ENCODE measurements around the gene KCNMA1.

DNA sequence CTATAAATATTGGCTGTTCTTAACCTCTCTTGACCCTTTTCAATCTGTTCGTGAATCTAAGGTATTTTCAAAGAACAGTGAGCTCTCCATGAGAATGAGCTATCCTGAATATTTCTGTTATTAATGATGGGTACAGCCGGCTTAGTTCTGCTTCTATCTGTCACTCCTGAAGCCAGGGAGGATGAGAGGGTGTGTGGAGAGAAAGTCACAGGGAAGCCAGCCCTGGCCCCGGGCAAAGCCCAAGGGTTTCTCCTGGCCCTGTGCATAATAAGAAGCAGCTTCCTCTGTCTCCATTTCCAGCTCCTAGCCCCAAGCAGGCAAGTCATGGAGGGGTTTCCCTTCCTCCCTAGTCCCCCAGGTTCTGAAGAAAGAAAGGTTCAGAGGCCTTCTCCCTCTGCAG lies 151.1 kb downstream of the KCNMA1 start:
- TF ChIP-seq EZH2phosphoT487 (conservative IDR thresholded peaks at IDR 0.05; ENCODE audit: low read length) = no peak
- TF ChIP-seq, protein P1, sequence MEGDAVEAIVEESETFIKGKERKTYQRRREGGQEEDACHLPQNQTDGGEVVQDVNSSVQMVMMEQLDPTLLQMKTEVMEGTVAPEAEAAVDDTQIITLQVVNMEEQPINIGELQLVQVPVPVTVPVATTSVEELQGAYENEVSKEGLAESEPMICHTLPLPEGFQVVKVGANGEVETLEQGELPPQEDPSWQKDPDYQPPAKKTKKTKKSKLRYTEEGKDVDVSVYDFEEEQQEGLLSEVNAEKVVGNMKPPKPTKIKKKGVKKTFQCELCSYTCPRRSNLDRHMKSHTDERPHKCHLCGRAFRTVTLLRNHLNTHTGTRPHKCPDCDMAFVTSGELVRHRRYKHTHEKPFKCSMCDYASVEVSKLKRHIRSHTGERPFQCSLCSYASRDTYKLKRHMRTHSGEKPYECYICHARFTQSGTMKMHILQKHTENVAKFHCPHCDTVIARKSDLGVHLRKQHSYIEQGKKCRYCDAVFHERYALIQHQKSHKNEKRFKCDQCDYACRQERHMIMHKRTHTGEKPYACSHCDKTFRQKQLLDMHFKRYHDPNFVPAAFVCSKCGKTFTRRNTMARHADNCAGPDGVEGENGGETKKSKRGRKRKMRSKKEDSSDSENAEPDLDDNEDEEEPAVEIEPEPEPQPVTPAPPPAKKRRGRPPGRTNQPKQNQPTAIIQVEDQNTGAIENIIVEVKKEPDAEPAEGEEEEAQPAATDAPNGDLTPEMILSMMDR (IDR thresholded peaks at IDR 0.05; ENCODE audit: insufficient read depth, low read length, poor library complexity, severe bottlenecking) = no peak

All from SU-DHL-6 (cell line).